Measurements from ENCODE around the gene HARBI1. TPM values are rescaled to one million over a fixed set of nuclear protein-coding genes. Genes with fewer than 3 reads are reported as not detected.

The HARBI1 gene
- total and polyA plus RNA-seq, 2 experiments from 2014 or later = 2.2 to 9.8 TPM

DNA sequence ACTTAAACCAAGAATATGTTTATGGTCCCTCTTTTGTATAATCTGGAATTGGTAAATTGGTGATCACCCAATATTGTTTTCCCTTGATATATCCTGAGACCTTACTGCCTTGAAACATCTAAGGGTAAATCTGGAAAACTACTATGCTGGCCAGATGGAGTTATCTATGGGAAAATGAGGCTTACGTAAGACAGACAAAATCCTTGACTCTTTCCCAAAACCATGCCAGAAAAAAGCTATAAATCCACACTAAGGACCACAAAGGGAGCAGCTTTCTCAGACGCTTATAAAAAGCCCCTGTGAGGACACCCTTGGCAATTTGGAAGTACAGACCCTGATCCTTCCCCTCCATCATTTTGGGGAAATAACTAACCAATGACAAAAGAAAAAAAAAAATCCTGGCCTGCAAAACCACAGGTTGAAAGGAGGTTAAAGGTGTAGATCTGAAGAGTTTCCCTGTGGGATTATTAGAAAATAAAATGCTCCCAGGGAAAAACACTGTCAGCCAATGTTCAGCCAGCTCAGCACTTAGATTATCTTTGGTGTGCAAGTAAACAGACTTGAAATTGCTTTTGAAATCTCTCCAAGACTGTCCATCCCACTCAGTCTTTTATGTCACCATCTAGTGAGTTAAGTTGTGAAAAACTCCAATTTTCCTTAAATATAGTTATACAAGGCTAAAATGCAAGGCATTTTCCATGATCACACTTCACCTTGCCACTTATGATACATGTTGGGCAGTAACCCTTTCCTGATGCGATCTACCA is 16.6 kb downstream of the HARBI1 start:
- Histone ChIP-seq H3K4me1 (ENCODE audit: low read depth) (no peaks in the 10 kb centered on the region), H3K27me3 (no peaks in the 10 kb centered on the region), H3K4me3 (no peak overlapping the region), H3K36me3 (no peaks in the 10 kb centered on the region), H3K9me3 (ENCODE audit: low read depth) (no peaks in the 10 kb centered on the region), H3K27ac (no peak overlapping the region)
- DNase-seq (ENCODE audit: low read depth in 1 of 2, low spot score in 1 of 2) = peak in 1 of 2 donors; percentile 22
- TF ChIP-seq, protein P1, sequence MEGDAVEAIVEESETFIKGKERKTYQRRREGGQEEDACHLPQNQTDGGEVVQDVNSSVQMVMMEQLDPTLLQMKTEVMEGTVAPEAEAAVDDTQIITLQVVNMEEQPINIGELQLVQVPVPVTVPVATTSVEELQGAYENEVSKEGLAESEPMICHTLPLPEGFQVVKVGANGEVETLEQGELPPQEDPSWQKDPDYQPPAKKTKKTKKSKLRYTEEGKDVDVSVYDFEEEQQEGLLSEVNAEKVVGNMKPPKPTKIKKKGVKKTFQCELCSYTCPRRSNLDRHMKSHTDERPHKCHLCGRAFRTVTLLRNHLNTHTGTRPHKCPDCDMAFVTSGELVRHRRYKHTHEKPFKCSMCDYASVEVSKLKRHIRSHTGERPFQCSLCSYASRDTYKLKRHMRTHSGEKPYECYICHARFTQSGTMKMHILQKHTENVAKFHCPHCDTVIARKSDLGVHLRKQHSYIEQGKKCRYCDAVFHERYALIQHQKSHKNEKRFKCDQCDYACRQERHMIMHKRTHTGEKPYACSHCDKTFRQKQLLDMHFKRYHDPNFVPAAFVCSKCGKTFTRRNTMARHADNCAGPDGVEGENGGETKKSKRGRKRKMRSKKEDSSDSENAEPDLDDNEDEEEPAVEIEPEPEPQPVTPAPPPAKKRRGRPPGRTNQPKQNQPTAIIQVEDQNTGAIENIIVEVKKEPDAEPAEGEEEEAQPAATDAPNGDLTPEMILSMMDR (IDR thresholded peaks at IDR 0.05; ENCODE audit: low read depth, low read length) = no peak

DNA sequence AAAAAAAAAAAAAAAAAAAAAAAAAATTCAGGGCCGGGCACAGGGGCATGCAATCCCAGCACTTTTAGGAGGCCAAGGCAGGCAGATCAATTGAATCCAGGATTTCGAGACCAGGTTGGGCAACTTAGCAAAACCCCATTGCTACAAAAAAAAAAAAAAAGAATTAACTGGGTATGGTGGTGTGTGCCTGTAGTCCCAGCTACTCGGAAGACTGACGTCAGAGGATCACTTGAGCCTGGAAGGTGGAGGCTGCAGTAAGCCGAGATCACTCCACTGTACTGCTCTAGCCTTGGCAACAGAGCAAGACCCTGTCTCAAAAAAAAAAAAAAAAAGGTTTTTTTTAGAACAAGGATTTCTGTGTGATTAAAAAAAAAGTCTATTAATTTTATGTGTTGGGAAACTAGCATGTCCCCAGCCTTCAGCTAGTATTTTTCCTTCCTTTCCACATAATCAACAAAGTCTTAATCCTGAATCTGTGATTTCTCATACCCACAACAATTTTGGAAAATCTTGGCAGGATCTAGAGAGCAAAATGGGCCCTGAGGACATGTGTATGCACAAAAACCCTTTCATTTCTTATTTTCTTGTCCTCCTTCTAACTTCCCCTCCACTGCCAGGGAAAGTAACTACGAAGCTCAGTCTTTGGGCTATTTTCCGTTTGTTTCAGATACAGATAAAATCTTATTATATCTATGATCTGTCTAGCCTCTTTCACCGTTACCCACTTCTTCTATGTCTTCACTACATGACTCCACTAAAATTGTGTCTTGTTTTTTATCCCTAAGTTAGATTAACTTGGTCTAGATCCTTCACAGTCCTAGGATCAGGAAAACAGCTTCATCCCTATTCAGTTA is 17.5 kb downstream of the HARBI1 start:
- Histone ChIP-seq H3K4me1 (ENCODE audit: low read depth) (no peaks in the 10 kb centered on the region), H3K36me3 (no peaks in the 10 kb centered on the region), H3K4me3 (no peak overlapping the region), H3K9me3 (ENCODE audit: low read depth) (no peaks in the 10 kb centered on the region), H3K27ac (no peak overlapping the region), H3K27me3 (no peaks in the 10 kb centered on the region)
- DNase-seq (ENCODE audit: low read depth in 1 of 2, low spot score in 1 of 2) = no peak
- TF ChIP-seq, protein P1 (IDR thresholded peaks at IDR 0.05; ENCODE audit: low read depth, low read length) = no peak

DNA sequence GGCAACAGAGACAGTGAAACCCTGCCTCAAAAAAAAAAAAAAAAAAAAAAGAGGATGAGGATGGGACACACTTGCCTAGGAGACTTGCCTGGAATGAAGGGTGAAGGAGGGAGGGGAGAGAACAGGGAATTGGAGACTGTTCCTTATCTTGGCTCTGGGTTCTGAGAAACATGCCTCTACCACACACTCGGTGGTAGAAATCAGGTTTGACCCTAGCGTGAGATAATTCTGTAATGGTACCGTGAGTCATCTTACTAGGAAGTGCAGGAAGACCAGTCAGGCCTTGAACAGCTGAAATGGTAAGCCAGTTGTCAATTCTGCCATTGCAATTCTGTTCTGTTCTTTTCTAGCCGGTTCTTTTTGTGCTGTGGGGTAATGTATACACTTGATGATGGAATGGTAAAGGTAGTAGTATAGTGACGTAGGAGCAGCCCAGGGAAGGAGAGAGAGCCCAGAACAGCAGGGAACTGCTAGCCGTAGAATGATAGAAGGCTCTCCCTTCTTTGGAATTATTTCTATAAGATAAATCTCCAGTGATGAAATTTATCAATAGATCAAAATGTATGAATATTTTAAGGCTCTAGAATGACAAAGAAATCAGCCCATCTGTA is 19.3 kb downstream of the HARBI1 start:
- TF ChIP-seq, protein P1 (IDR thresholded peaks at IDR 0.05; ENCODE audit: low read depth, low read length) = no peak
- H3K27me3 ChIP-seq = no peaks in the 10 kb centered on the region
- no peaks in the 10 kb centered on the region for H3K36me3 ChIP-seq
- H3K4me1 ChIP-seq (ENCODE audit: low read depth) = peaks cover 6% of the 10 kb centered on the region
- no peak overlapping the region for H3K4me3 ChIP-seq
- no peaks in the 10 kb centered on the region for H3K9me3 ChIP-seq (ENCODE audit: low read depth)
- no peak overlapping the region for H3K27ac ChIP-seq
- peak in 1 of 2 donors; percentile 53 for DNase-seq (ENCODE audit: low read depth in 1 of 2, low spot score in 1 of 2)

DNA sequence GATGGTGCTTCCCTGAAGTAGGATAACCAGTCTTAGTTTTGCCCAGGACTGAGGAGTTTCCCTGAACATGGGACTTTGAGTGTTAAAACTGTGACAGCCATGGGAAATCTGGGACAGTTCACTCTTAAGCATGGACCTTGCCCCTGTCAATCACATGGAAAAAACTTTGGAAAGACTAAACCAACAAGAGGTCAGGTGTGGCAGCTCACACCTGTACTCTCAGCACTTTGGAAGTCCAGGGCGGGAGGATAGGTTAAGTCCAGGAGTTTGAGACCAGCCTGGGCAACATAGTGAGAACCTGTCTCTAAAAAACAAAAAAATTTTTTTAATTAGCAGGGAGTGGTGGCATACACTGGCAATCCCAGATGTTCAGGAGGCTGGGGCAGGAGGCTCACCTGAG is 19.9 kb downstream of the HARBI1 start:
- TF ChIP-seq, protein P1 (IDR thresholded peaks at IDR 0.05; ENCODE audit: low read depth, low read length) = no peak
- H3K27ac ChIP-seq = no peak overlapping the region
- no peak for DNase-seq (ENCODE audit: low read depth in 1 of 2, low spot score in 1 of 2)
- no peak overlapping the region for H3K4me3 ChIP-seq
- H3K36me3 ChIP-seq = no peaks in the 10 kb centered on the region
- no peaks in the 10 kb centered on the region for H3K9me3 ChIP-seq (ENCODE audit: low read depth)
- peaks cover 9% of the 10 kb centered on the region for H3K4me1 ChIP-seq (ENCODE audit: low read depth)
- H3K27me3 ChIP-seq = no peaks in the 10 kb centered on the region

DNA sequence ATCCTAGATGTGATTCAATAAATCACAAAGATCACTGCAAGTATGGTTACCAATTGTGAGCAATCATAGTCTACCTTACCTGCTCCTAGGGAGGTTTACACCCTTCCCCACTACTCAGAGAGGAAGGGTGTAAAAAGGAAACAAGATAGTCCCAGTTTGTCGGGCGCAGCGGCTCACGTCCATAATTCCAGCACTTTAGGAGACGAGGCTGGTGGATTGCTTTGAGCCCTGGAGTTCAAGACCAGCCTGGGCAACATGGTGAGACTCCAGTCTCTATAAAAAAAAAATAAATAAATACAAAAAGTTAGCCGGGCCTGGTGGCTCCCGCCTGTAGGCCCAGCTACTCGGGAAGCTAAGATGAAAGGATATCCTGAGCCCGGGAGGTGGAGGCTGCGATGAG is 22.2 kb downstream of the HARBI1 start:
- H3K4me1 ChIP-seq (ENCODE audit: low read depth) = peaks cover 9% of the 10 kb centered on the region
- H3K9me3 ChIP-seq (ENCODE audit: low read depth) = no peaks in the 10 kb centered on the region
- no peaks in the 10 kb centered on the region for H3K36me3 ChIP-seq
- DNase-seq (ENCODE audit: low read depth in 1 of 2, low spot score in 1 of 2) = no peak
- no peak overlapping the region for H3K27ac ChIP-seq
- H3K27me3 ChIP-seq = no peaks in the 10 kb centered on the region
- H3K4me3 ChIP-seq = no peak overlapping the region
- TF ChIP-seq, protein P1 (IDR thresholded peaks at IDR 0.05; ENCODE audit: low read depth, low read length) = no peak

Measured in cardiac muscle cell (in vitro differentiated cells and primary cell).